Activated CD4-positive, CD25-positive, alpha-beta regulatory T cell (primary cell): ENCODE results near the gene PAPOLA.

Experiments used
- DNase-seq, 4 experiments: peaks; one replicate each; lab custom pipeline; 2025; lab: John Stamatoyannopoulos, UW

PAPOLA gene

DNA sequence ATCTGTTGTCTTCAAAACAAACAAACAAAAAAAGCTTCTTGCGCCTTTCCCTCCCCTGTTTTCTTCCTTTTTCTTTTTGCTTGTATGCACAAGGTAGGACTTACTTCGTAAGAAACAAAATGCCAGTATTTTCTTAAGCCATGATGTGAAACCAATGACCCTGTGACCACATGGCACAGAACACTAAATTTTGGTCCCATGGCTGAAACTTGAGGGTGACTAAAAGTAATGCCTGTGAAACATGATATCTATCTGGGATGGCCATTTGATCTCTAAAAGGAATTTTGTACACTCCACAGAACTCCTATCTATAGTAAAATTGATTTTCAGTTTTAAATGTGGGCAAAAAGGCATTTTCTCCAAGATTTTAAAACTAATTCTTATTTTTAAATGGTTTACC is 63.6 kb downstream of the PAPOLA start:
- DNase-seq: no peak

DNA sequence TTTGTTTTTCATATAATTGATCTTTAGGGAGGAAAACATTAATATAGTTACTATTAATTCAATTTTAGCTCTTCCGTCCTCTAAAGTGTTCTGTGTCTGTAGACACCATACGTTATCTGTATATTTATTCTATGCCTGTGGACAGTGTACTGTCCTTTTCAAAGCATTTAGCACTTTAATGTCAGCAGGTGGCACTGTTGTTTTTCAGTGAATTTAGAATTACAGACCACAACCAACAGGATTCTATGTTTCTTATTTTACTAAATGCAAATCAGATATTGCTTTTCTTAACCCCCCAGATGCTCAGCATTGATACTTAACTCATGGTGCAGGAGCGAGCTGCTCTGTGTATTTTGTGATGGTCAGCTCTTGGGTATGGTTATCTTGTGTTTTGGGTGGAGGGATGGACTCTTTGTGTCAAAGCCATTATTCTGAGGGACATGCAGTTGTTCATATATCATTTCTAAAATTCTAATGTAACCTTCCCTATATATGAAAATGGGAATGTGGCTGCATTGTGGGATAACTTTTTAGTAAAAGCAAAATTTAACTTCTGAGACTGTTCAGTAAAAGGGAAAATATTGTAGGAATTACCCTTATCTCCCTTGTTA is 65.2 kb downstream of the PAPOLA start:
- no peak for DNase-seq

DNA sequence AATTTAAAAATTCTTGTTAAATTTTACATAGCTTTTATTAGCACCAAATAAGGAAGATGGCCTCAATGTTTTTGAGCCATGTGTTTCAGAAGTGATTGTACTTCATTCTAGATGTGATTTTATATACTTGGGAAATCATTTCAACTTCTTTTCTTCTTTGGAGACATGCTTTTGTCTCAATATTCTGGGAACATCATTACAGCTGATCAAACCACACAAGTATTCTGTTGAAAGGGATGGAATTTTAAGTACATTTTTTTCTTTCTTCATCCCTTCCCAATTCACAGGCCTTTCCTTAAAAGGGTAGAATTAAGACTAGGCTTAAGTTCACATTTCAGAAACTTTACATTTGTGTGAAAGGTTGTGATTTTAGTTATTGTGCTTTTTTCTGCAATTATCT is 66.4 kb downstream of the PAPOLA start:
- no peak for DNase-seq

DNA sequence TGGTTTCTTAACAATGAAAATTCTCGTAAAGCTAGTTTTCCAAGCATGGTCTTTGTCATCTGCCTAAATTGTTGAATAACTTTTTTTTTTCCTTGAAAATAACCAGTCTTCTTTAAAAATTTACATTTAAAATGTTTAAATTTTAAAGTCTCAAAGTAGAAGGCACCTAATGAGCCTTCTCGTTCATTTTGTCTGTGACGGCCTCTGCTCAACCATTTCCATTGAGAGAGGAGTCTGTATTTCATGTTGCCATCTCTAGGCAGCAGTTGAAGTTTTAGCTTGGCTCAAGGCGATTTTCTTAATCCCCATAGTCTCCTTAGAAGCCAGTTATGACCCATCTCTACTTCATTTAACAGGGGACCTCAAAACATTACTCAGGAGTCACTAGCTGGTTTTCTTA is 69.1 kb downstream of the PAPOLA start:
- DNase-seq: no peak

DNA sequence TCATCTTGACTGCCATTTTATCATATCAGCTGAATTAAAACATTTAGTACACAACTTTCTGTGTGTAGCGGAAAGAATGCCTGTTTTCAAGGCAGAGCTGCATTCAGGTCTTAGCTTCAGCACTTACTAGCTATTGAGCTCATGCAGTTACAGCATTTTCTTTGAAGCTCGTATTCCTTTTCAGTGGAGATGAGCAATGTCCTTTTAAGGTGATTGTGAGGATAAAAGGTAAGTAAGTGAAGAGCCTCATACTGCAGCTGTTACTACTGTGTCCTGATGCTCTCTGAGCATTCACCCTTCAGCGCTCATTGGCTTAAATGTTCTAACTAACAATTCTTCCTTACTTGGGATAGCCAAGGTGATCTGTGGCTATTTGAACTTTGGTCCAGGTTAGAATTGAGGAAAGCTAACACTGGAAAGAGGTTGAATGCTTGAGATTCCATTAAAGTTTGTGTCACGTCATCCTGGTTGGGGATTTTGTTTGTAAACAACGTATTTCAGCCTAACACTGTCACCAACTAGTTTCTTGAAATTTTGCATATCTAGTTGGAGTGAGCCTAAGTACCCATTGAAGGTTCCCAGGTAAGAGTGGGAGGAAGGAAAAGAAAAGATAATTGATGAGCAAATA is 71.4 kb downstream of the PAPOLA start:
- DNase-seq: no peak

DNA sequence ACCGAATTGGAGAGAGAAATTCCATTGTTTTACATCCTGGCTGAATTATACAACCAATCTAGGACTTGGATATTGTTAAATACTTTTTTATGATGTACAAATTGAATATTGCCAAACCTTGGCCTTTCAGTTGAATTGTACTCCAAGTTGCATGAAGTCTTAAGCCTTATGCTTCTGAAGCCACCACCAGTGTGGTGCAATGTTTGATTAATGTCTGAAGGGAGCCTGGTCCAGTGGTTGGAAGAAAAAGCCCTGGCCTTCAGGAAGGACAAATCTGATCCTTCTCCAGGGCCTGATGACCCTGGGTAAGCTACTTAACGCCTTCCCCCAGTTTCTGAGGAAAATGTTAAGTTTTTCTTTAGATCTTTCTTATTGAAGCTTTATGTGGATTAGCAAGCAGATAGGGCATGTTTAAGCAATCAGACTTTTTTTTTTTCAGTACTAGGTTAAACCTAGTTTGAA is 72.0 kb downstream of the PAPOLA start:
- no peak for DNase-seq

DNA sequence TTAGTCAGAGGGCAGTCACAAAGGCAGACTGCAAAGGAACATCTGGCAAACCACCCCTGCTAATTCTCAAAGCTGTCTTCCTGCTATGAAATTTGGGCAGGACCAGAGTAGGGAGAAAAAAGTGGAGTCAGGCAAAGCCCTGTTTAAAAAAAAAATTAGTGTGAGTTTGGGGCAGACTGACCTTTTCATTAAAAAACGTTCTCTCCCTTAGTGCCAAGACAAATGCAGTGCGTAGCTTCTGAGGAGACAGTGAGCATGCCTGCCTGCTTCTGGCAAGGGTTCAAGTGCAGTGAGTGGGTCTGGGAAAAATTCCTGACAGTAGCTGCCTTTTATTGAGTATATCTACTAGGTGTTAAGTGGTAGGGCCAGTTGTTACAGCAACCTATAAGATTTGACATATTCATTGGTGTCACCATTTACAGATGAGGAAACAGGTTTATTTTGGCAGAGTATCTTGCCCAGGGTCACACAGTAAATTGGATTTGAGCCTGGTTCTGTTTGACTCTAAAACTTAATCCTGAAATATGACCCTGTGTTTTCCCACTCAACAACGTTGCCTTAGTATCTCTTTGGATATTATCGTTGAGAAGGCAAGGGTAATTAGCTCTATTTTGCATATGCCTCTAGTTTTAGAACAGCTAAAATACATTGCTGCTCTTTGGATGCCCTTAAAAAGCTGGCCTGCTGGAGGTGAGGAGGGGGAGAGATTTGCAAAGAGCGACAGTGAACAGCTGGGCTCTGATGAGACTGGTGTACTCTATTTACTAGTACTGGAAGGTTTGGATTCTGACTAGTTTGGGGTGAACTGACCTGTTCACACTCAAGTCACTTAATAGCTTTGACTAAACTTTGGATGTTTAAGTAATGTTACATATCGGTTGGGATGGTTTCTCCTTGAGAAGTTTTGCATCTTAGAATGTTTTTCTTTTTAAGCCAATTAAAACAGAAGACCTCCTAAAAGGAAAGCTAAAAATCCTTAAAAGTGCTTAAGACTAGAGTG is 72.8 kb downstream of the PAPOLA start:
- no peak for DNase-seq

DNA sequence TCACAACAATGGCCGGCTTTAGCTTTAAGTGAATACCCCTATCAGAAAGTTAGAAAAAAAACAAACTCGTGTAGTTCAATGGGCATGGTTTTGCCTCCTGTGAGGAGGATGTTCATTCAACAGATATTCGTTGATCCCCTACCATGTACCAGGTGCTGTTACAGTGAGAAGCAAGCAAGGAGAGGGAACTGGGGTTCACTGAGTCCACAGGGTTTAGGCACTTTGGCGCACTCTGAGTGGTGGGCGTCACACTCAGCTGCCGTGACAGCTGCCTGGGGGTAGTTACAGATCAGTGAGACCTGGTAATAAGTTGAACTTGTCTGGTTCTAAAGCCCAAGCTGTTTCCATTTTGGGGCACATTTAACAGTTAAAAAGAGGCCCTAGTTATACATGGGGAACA is 74.2 kb downstream of the PAPOLA start:
- DNase-seq: no peak

DNA sequence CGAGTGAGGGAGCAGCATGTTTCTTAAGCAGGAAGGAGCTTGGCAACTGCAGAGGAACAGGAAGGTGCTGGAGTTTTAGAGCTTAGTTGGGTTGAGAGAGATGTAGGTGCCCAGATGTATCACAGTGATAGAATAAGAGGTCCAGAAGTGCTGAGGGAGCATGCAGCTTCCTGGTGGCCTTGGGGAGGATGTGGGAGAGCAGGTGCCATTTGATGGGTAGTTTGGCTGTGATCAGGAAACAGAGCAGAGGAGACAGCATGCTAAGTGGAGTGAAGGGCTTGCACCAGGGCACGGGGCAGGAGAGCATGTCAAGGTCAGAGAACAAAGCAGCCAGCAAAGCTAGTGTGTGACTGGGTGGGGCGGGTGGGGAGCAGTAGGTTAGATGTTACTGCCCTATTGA is 74.8 kb downstream of the PAPOLA start:
- DNase-seq: no peak

DNA sequence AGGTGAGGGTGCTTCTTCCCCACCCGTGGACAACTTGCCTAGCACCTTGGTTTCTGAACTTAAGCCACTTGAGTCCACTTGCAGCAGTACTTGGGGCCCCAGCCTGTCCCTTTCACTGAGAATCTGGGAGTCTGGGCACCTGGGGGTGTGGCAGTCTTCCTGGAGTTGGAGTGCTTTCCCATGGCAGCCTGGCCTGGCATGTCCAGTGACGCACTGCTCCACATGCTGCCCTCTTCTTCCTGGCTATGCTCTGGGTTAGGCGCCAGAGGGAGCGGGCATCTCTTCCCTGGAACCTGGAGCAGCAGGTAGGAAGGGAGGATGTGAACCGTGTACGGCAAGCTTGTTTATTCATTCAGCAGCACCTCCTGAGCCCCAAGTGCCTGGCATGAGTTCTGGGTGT is 76.4 kb downstream of the PAPOLA start:
- no peak for DNase-seq

DNA sequence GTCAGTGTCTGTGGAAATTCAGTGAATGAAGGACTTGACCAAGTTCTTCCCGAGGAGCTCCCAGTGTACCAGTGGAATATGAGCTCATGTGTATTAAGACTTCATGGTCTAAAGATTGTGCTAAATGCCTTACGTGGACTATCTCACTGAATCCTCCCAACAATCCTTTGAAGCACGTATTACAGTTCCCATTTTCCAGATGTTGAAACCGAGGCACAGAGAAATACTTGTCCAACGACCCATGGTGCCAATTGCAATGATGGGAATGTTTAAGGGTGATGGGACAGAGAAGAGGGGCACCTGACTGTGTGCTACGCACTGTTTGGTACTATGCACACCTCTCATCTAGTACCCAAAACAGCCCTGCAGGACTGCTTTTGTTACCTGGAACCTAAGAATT is 77.2 kb downstream of the PAPOLA start:
- no peak for DNase-seq

DNA sequence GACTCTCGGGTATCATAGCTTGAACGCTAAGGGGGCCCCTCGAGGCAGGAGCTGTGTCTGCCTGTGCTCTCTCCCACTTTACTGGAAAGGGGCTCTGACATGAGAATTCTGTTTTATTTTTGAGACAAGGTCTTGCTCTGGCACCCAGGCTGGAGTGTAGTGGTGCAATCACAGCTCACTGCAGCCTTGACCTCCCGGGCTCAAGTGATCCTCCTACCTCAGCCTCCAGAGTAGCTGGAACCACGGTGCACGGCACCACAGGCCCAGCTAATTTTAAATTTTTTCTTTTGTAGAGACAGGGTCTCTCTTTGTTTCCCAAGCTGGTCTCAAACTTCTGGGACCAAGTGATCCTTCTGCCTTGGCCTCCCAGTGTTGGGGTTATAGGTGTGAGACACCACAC is 77.7 kb downstream of the PAPOLA start:
- DNase-seq: no peak

DNA sequence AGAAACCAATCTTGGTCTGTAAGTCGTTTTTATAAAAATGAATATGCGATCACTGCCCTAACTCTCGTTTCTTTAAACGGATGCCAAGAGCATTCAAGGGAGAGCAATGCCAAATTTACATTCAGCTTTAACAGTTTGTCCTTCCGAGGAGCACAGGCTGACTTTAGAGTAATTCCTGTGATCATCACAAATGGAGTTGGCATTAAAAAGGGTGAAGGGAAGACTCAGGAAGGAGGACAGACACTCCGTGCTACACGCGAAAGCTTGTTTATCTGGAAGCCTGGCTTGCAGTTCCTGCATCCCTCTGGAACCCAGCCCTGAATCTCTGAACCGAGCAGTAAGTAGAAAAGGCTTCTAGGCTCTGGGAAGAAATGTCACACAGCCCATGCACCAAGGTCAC is 78.4 kb downstream of the PAPOLA start:
- DNase-seq: no peak

DNA sequence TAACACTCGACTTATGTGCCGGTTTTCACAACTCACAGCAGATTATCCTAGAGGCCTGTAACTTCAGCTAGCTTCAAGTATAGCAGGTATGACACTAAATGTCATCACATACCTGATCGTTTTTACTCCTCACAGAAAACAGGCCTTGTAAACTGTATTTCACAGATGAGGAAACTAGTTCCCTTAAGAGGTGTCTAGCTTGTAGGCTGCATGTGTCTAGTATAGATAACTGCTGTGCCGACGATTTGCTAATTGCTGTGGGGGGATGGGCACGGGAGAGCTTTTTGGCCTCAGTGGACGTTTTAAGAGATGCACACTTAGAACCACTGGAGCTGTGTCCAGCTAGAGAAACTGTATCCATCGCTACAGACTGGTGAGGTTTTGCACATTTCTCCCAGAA is 78.8 kb downstream of the PAPOLA start:
- DNase-seq: no peak

DNA sequence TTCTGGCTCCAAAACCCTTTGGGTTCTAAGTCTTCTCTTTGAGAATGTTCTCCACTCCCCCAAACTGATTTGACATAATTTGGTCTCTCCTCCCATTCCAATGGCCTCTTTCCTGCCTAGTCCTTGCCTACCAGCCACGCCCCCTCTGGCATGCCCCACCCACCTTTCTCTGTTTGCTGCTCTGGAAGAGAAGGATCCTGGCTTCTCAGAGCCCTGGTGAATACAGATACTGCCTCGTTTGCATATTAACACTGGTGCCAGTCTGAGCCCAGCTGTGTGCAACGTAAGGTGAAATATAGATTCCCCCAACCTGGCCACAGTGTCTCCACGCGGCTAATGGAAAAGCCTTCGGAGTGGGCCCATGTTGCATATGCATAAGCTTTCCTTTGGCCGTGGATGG is 79.7 kb downstream of the PAPOLA start:
- DNase-seq: no peak

DNA sequence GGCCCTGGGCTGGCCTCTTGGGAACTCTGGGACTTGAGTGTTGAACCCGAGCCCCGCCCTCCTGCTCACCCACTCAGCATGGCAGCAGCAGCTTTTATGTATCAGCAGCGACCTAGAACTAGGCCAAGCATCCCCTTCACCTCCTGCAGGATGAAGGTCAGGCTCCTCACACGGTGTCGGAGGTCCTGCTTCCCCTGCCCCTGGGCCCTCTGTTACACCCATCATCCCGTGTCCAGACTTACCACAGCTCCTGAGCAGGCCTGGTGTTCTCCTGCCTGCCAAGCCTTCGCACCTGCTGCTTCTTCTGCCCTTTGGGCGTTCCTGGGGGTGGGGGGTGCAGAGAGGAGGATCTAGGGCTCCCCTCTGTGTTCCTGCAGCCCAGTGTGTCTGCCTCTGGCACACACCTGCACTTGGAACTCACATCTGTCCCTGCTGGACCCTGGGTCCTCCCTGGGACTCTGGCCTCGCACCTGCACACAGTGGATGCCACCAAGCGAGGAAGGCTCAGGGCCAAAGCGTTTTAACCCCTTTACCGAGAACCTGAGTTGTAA is 80.3 kb downstream of the PAPOLA start:
- DNase-seq: no peak

DNA sequence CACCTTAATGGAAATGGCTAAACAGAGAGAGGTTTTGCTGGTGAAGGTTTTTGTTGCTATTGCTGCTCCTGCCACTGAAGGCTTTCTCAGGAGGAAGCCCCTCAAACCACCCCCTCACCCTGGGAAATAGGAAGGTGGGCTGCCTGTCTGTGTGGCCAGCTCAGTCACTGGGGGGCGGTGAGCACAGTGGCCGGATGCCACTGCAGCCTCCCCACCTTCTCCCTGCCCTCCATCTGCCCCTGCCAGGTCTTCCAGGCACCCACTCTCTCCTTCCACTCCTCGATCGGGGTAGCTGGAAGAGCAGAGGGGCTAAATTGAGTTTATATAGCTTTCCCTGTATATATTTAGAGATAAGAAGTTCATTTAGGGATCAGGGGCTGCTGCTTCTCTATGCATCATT is 80.8 kb downstream of the PAPOLA start:
- DNase-seq: no peak

DNA sequence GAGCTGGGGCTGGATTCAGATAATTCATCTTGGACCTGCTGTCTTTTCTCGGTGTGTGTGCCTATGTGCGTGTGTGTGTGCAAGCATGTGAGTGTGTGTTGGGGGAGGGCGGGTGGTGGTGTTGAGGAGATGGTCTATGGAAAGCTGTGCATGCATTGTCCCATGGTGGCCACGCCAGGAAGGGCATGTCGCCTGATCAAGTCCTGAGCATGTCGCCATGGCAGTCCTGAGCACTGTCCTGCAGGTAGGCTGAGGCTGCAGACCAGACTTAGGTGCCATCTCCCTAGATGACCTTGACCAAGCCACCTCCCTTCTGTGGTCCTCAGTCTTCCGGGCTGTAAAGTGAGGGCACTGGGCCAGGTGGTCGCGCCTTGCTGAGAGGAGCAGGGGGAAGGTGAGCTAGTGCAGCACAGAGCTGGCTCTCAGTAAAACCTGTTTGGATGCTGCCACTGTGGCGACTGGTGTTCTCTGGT is 81.4 kb downstream of the PAPOLA start:
- no peak for DNase-seq

DNA sequence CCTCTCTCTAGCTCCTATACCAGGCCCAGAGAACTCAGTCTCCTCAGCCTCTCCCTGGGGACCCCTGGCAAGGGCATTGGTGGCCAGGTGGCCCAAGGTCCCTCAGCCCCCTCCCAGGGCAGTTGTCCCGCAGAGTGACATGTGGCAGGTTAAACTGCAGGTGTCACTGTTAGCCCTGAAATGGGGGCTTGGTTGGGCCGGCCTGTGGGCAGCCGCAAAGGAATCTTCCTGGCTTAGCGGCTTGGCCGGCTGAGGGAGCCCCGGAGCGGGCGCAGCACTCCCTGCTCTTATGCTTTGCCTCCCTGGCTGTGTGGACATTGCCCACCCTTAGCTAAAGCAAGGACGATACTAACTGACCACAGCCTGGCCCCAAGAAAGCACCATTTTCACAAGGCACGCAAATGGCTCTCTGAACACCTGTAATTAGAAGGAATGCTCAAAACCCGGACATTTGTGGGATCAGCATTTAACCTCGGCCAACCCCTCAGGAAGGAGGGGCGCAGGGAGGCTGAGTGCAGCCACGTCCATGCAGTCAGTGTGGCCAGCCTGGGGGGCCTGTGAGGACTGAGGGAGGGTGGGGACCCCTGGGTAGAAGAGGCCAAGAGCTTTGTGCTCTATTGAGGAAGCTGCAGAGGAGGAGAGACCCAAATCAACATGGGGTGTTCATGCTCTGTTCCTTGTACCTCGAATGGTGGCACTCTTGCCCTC is 82.2 kb downstream of the PAPOLA start:
- DNase-seq: no peak

DNA sequence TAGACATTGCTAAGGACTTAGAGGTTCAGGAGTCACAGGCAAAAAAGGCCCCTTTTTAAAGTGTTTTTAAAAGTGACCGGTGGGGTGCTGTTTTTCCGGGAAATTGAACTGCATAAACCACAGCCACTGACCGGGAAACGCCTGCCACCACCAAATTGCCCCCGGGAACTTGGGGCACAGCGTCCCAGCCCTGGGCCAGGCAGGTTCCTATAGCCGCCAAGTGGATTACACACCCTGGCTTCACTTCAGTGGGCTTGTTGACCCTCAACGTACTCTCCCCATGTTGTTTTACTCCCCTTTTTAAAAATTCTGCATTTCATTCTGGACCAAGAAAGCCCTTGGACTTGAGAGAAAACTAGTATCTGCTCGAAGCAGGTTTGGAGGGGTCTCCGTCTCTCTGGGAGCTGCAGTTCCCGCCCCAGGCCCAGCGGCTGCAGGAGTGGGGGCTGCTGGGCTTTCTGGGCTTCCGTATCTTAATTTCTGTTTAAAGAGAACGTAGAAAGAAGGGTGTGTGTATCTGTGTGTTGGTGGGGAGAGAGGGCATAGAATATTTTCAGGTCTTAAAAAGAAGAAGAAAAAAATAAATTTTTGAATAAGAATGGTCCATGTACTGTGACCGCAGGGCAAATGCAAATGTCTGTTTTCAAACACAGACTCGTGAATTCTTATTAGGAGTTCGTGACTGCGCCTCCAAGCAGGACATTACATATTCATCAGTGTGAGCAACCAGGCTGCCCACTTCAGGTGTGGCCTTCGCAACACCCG is 82.9 kb downstream of the PAPOLA start:
- no peak for DNase-seq

DNA sequence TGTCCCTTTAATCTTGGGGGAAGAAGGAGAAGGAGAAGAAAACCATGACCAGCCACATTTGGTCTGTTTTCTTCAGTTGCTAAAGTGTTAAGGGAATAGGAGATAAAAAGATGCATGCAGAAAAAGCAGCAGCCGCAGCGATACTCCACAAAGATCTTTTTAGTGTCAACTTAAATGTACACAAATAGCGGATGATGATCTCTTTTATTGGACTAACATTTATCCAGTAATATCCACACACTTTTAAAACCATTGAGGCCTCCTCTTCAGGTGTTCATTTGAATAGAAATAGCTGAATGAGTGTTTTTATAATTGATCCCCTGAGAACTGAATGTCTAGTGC is 83.5 kb downstream of the PAPOLA start:
- DNase-seq: no peak
